GM19351 (cell line): Measurements from ENCODE around the gene DUS1L.

ENCODE experiments used
- ATAC-seq: cut with Tn5 transposase; IDR thresholded peaks from one replicate; pipeline ENCODE4 v1.9.1; 2021; ENCODE audit warnings: mild to moderate bottlenecking, moderate library complexity; ENCODE audit not compliant: unreplicated experiment

The DUS1L gene

GRCh38 chr17:82101301-82101715 is 35.7 kb upstream of the DUS1L start:
- no peak for ATAC-seq

DNA sequence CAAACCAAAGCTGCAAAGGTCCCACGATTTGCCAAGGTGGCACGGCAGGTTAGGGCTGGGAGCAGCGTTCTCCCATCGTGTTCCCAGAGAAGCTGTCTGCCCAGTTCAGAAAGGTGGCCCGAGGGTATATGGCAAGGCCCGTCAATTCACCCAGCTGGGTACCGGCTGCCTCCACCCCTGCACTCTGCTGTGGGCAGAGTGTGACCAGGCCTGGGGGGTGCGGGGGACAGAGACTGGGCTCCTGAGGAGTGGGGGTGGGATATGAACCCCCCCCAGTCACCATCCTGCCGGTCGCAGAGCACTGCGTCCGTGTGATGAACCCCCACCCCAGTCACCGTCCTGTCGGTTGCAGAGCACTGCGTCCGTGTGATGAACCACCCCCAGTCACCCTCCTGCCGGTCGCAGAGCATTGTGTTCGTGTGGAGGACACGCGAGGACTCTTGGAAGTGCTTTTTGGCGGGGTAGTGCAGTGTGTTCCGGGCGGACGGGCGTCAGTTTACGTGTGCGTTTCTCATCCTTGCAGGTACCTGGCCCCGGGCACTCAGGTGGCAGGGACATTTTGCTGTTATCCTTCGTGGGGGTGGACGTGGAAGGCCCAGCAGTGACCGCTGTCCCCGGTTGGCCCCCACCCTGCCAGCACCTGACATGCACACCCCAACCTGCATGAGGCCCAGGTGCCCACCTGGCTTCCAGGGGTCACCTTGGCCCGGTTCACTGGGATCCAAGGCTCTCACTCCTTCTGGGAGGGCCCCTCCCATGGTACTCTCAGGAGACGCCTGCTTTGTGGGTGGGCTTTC is 35.1 kb upstream of the DUS1L start:
- no peak for ATAC-seq

GRCh38 chr17:82098939-82099763 is 33.5 kb upstream of the DUS1L start:
- ATAC-seq: peak; percentile 6

- peak; percentile 71 for ATAC-seq
Measured at GRCh38 chr17:82098169-82098938, 32.8 kb upstream of the DUS1L start, which contains the start of gene FASN. Gene FASN, minus strand, starts transcription at chr17:82098236. Its CDS starts 1,791 bp downstream, at chr17:82096445.

- ATAC-seq: peak; percentile 4
Measured at GRCh38 chr17:82097919-82098168, 32.2 kb upstream of the DUS1L start.

GRCh38 chr17:82097184-82097918 is 31.7 kb upstream of the DUS1L start:
- no peak for ATAC-seq

- ATAC-seq: no peak
Measured at GRCh38 chr17:82096709-82097183, 31.1 kb upstream of the DUS1L start.

DNA sequence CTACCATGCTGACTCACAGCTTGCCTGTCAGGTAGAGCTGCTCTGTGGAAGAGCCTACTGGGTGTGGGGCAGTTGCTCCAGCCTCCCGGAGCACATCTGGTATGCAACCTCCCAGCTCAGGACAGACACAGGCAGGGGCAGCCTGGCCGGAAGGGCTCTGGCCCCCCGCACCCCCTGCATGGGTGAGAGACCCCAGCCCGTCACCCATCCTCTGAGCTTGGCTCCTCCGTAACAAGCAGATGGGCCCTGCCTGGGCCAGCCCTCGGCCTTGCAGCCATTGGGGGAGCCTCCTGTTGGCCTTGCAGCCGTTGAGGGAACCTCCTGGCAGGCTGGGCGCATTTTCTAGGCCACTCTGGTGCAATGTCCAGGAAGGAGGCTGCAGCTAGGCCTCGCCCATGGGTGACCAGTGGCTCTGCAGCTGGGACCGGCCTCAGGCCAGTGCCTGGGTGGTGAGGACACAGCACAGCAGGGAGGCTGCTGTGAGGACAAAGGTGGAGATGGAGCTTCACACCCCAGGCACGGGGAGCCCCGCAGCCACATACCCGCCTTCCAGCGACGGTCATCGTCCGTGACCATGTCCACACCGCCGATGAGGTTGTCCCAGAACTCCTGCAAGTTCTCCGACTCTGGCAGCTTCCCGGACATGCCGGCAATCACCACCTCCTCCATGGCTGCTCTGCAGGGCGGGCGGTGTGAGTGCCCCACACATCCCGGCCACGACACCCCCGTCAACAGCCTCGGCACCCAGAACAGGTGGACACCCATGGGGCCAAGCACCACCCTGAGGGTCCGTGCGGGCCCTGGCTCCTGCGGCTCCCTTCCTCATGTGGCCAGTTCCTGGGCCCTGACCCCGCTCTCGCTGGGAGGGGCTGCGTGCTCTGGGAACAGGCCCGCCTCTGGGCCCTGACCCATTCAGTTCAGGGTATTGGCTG is 30.4 kb upstream of the DUS1L start:
- no peak for ATAC-seq

DNA sequence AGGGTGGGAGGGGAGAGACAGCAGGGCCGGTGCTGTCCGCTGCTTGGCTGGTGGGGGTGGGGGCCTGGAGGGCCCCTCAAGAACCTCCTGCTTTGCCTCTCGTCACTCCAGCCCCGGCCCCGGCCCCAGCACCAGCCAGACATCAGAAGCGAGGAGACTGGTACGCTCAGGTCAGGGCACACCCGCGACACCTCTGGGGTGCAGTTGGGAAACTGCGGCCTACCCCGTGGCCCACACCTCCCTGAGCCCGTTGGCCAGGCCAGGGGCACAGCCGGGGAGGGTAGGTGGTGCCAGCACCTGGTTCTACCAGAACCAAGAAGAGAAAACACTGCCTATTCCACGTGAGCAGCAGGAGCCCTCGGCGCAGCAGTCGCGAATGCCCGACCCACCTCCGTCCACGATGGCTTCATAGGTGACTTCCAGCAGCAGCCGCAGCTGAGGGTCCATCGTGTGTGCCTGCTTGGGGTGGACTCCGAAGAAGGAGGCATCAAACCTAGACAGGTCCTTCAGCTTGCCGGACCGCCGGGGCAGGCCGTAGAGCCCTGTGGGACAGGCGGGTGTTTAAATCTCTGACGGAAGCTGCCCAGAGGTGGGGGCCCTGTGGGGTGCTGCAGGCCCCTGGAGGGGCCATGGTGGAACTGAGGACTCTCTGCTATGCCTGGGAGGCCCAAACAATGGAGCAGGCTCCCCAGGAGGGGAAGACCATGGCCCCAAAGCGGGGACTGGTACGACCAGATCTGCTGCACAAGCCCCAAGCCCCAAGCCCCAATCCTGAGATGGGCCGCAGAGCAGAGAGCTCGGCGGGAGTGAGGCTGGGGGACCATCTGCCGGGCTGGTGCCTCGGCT is 29.6 kb upstream of the DUS1L start:
- ATAC-seq: no peak

- no peak for ATAC-seq
Measured at GRCh38 chr17:82092995-82093751, 27.6 kb upstream of the DUS1L start.

DNA sequence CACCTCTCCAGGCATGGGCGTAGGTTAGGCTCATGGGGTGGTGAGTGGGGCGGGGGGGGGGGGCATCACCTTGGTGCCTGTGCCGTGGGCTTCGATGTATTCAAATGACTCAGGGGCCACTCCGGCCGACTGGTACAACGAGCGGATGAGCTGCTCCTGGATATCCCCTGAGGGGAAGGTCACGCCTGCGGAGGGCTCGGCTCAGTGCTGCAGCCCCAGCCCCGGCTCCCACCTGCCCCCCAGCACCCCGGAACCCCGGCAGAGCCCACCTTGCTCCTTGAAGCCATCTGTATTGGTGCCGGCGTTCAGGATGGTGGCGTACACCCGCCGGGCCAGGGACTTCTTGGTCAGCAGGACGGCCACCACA is 27.0 kb upstream of the DUS1L start:
- no peak for ATAC-seq

GRCh38 chr17:82092094-82092586 is 26.5 kb upstream of the DUS1L start:
- ATAC-seq: no peak

DNA sequence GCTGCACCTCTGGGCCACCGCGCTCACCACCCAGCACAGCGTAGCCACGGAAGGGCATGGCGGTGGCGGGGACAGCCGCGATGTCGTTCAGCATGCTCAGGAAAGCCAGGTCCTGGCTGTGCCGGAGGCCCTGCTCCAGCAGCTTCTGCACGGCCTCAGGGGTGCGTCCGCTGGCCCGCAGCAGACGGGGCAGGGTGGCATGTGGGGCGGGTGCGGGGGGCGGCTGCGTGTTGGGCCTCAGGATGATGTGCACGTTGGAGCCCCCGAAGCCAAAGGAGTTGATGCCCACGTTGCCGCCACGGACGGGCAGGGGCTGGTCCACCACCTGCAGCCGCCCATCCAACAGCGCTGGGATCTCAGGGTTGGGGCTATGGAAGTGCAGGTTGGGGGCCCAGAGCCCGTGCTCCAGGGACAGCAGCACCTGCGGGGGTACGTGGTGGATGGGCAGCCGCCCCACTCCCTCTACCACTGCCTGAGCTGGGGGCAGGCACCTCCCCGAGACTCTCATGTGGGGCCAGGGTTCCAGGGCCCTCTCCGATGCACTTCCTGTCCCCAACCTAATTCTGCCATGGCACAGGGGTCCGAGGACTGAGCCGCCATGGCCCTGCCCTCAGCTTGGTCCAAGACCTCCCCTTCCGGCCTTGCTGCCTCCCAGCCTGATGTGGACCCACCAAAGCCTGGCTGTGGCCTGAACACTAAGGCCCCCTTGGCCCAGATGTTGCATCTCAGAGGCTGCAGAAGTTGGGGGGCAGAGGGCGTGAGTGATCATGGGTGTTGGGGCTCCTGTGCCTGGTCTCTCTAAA is 25.9 kb upstream of the DUS1L start:
- no peak for ATAC-seq

DNA sequence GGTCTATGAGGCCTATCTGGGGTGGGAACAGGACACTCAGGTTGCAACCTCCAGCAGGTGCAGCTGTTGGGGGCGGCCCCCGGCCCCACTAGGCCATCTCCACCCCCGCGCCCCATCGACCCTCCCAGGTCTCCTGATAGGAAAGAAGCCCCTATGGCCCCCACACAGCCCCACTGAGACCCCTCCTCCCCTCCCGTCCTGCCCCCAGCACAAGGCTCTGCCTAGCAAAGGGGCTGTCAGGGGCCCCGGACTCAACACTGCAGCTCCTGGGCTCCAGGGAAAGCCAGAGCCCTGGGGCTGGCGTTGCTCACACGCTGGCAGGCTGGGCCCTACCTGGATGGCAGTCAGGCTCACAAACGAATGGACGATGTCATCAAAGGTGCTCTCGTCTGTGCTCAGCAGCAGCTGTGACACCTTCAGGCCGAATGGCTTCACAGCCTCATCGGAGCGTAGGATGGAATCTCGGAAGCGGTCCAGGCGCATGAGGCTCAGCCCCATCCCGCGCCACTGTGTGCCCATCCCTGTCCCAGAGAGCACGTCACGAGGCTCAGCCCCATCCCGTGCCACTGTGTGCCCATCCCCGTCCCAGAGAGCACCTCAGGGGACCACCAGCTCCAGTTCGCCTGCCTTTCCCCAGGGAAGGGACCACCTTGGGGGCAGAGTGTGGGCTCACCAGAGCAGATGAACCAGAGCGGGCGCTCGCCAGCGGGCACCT is 25.1 kb upstream of the DUS1L start:
- ATAC-seq: no peak

- ATAC-seq: no peak
Measured at GRCh38 chr17:82089723-82090548, 24.3 kb upstream of the DUS1L start.
